Endothelial cell of umbilical vein (primary cell): ENCODE measurements around the gene SNCA.

Source experiments
- CTCF ChIP-seq, 2 donors: IDR thresholded peaks; 1 replicate in 1 of 2; 2 replicates in 1 of 2; pipeline ENCODE4 v1.5.1; 2011; ENCODE audit warnings: low read length in 2 of 2, mild to moderate bottlenecking in 2 of 2, moderate library complexity in 2 of 2, control low read depth in 1 of 2, inconsistent platforms in 1 of 2, low read depth in 1 of 2; ENCODE audit not compliant: insufficient read depth in 1 of 2; ENCODE audit errors: extremely low read depth in 1 of 2
- EZH2 ChIP-seq: IDR thresholded peaks from 2 replicates; pipeline ENCODE4 v1.6.1; 2012; ENCODE audit warnings: borderline replicate concordance, low read depth, mild to moderate bottlenecking, moderate library complexity, low read length, inconsistent platforms; ENCODE audit not compliant: severe bottlenecking
- GATA2 ChIP-seq: IDR thresholded peaks from 2 replicates; pipeline ENCODE4 v1.7.0; 2011; ENCODE audit warnings: low read depth, mild to moderate bottlenecking, moderate library complexity, mixed read lengths, low read length; ENCODE audit not compliant: insufficient read length, insufficient read depth
- MAX ChIP-seq: IDR thresholded peaks from 2 replicates; pipeline ENCODE4 v1.6.1; 2011; ENCODE audit not compliant: insufficient read depth, insufficient read length

- TF ChIP-seq EZH2 (no peak), MAX (no peak), CTCF (IDR thresholded peaks at IDR 0.05; ENCODE audit: extremely low read depth in 1 of 2, insufficient read depth in 1 of 2, low read depth in 1 of 2, low read length in 2 of 2) (no peak), GATA2 (no peak)
Measured at GRCh38 chr4:89703829-89704590, 133.0 kb downstream of the SNCA start.
